NT2/D1 (cell line): ENCODE data around the gene MYO15B.

ENCODE experiments used
- DNase-seq: peaks from one replicate; pipeline ENCODE4 v3.0.0-alpha.2; 2011; ENCODE audit warnings: low read depth, low spot score
- H3K27me3 ChIP-seq: 2 replicates; pipeline ENCODE4 v1.6.0; 2011; ENCODE audit warnings: mild to moderate bottlenecking; ENCODE audit not compliant: insufficient read length, insufficient read depth
- H3K36me3 ChIP-seq: 2 replicates; pipeline ENCODE4 v1.6.1; 2011; ENCODE audit warnings: mild to moderate bottlenecking, low read length, mixed read lengths; ENCODE audit not compliant: insufficient read depth, insufficient read length
- H3K4me1 ChIP-seq: 2 replicates; pipeline ENCODE4 v1.5.1; 2011; ENCODE audit not compliant: insufficient read depth, insufficient read length
- H3K4me3 ChIP-seq: 2 replicates; pipeline ENCODE4 v1.5.1; 2011; ENCODE audit warnings: low read depth; ENCODE audit not compliant: insufficient read length
- H3K9ac ChIP-seq: 2 replicates; pipeline ENCODE4 v1.6.0; 2011; ENCODE audit warnings: low read depth; ENCODE audit not compliant: insufficient read length
- H3K9me3 ChIP-seq: 2 replicates; pipeline ENCODE4 v1.5.1; 2011; ENCODE audit warnings: mild to moderate bottlenecking, low read length; ENCODE audit not compliant: insufficient read depth
- SUZ12 ChIP-seq: IDR thresholded peaks from 2 replicates; pipeline ENCODE4 v1.6.1; 2011; ENCODE audit not compliant: insufficient read length, insufficient read depth; ENCODE audit errors: extremely low read depth
- YY1 ChIP-seq: IDR thresholded peaks from 2 replicates; pipeline ENCODE4 v1.6.1; 2011; ENCODE audit not compliant: insufficient read length, insufficient read depth
- ZNF274 ChIP-seq: IDR thresholded peaks from 2 replicates; pipeline ENCODE4 v1.6.1; 2011; ENCODE audit warnings: mild to moderate bottlenecking, low read depth, low read length

Gene MYO15B

DNA sequence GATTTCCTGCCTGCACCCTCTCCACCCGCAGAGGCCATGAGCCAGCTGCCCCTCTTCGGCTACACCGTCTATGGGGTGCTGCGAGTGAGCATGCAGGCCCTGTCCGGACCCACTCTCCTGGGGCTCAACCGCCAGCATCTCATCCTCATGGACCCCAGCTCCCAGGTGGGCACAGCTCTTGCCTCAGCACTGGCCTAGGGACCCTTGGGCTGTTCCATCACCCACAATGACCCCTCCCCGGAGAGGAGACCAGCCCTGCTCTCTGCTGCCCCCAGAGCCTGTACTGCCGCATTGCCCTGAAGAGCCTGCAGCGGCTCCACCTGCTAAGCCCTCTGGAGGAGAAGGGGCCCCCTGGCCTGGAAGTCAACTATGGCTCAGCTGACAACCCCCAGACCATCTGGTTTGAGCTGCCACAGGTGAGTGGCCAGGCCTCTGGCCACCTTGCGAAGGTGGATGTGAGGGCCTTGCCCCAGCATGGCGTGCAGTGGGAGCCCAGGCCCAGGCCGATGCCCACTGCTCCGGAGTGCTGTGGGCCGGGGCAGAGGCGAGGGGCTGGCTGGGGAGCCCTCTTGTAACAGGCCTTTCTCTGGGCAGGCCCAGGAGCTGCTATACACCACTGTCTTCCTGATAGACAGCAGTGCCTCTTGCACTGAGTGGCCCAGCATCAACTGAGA lies 38.4 kb downstream of the MYO15B start:
- peaks cover 28% of the 10 kb centered on the region for H3K4me1 ChIP-seq
- no peak overlapping the region for H3K4me3 ChIP-seq
- no peaks in the 10 kb centered on the region for H3K27me3 ChIP-seq
- TF ChIP-seq ZNF274 (no peak), SUZ12 (no peak), YY1 (no peak)
- no peaks in the 10 kb centered on the region for H3K9me3 ChIP-seq
- DNase-seq = no peak
- H3K9ac ChIP-seq = no peak overlapping the region
- H3K36me3 ChIP-seq = peaks cover 56% of the 10 kb centered on the region

DNA sequence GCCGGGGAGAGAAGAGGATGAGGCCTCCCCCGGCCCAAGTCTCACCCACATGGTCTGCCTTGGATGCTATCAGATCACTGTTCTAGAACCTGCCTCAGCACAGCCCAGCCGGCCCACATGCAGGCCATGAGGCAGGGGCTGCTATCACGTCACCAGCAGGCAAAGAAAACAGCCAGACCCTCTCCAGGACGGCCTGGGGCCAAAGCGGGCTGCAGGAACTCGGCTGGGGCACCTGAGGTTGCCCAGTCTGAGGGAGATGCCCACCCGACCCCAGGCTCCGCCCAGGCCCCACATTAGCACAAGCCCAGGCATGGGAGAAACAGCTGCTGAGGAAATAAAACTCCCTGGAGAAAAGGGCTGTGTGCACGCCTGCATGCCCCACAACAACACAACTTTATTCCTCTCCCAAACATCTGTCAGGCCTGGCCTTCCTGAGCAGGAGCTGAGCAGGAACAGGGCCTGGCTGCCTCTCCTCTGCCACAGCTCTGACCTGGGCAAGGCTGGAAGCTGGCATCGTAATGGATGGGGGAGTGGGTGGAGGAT lies 39.0 kb downstream of the MYO15B start:
- Histone ChIP-seq H3K4me3 (no peak overlapping the region), H3K4me1 (peaks cover 23% of the 10 kb centered on the region), H3K27me3 (no peaks in the 10 kb centered on the region), H3K36me3 (peaks cover 62% of the 10 kb centered on the region), H3K9me3 (no peaks in the 10 kb centered on the region), H3K9ac (no peak overlapping the region)
- TF ChIP-seq SUZ12 = no peak
- TF ChIP-seq YY1 = no peak
- no peak for TF ChIP-seq ZNF274
- no peak for DNase-seq

DNA sequence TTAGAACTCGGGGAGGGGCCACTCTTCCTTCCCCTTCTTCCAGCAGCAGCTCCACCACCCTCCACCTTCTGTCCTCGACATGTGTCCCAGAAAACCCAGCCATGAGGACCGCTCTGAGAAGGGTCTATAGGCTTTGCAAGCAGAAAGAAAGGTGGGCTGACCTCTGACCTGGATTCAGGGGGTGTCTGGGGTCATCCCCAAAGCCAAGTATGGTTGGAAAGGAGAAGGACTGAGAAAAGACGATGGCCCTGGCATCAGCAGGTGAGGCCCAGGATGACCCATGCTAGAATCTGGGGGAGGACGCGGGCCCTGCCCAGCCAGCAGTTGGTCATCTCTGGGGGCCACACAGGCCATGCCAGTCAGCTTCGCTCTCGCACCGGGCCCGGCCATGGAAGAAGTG lies 39.5 kb downstream of the MYO15B start:
- Histone ChIP-seq H3K27me3 (no peaks in the 10 kb centered on the region), H3K9ac (no peak overlapping the region), H3K4me1 (peaks cover 18% of the 10 kb centered on the region), H3K9me3 (no peaks in the 10 kb centered on the region), H3K4me3 (no peak overlapping the region), H3K36me3 (peaks cover 67% of the 10 kb centered on the region)
- TF ChIP-seq ZNF274 (no peak), YY1 (no peak), SUZ12 (no peak)
- DNase-seq = no peak

DNA sequence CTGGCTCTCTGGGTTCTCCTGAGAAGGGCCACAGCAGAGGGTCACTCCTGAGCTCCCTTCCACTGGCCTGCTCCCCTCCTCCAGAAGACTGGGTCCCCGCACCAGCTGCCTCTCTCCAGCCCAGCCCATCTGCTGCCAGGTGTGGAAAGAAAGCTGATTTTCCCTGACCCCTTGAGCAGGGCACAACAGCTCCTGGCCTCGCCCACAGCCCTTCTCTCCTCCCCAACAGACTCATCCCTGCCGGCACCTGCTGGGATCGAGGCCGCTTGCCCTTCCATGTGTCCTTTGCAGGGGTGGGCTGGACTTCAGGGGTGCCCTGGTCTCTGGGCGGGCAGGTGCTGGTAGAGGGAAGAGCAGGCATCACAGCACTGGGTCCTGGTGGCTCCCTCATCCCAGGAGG lies 40.8 kb downstream of the MYO15B start:
- TF ChIP-seq ZNF274 (no peak), YY1 (no peak), SUZ12 (no peak)
- no peak for DNase-seq
- no peaks in the 10 kb centered on the region for H3K27me3 ChIP-seq
- peaks cover 30% of the 10 kb centered on the region for H3K4me1 ChIP-seq
- H3K36me3 ChIP-seq = peaks cover 74% of the 10 kb centered on the region
- H3K9me3 ChIP-seq = no peaks in the 10 kb centered on the region
- no peak overlapping the region for H3K4me3 ChIP-seq
- peak overlapping the region; percentile 21 for H3K9ac ChIP-seq

DNA sequence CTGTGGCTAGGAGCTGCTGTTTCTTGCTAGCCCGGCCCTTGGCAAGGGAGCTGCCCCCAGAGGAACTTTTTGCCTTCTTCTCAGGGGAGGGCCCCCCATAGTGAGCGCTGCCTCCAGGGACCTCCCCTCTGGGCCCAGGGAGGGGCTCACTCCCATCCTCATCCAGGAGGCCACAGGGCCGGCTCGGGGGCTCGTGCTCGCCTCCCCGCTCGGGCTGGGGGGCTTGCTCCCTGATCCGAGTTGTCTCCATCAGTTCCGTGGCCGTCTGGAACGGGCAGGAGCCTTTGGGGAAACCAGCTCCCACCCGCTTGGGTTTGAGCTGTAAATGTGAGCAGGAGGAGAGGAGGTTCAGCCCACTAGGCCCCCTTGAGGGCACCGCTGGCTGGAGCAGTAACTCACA lies 41.6 kb downstream of the MYO15B start:
- no peak for TF ChIP-seq SUZ12
- TF ChIP-seq ZNF274 = no peak
- TF ChIP-seq YY1 = no peak
- peaks cover 35% of the 10 kb centered on the region for H3K4me1 ChIP-seq
- no peak overlapping the region for H3K4me3 ChIP-seq
- no peaks in the 10 kb centered on the region for H3K9me3 ChIP-seq
- H3K9ac ChIP-seq = no peak overlapping the region
- no peaks in the 10 kb centered on the region for H3K27me3 ChIP-seq
- no peak for DNase-seq
- peaks cover 74% of the 10 kb centered on the region for H3K36me3 ChIP-seq

DNA sequence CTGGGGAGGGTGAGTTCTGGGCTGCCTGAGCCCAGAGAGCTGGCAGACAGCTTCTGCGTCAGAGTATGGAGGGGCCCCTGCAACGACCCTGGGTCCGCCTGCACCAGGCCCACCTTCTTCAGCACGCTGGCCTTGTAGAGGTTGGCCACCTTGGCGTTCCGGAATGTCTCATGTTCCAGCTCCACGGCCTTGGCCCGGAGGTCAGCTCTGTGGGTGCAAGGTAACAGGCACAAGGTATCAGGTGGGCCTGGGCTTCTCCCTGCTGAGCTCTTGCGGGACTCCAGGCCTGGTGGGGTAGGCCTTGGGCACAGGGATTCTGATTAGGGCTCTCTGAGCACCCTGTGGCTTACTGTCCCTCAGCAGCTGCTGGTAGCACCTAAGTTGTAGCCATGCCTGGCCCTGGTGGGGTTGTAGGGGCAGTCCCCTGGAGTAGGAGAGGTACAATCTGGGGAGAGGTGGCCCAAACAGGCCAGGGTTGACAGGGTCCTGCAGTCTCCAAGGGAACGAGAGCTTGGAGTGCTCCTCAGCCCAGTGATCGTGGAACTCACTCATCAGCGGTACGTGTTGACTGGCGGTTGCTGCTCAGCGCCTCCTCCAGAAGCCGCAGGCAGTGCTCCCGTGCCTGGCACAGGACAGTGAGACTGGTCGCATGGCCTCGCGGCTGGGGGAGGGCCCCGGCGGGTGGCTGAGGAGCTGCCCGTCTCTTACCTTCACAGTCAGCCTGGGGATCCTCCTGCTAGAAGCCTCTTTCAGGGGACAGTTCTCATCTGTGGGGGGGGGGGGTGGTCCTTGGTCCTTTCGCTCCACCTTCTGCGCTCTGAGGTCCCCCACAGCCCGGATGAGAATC lies 42.7 kb downstream of the MYO15B start:
- Histone ChIP-seq H3K4me3 (no peak overlapping the region), H3K9me3 (no peaks in the 10 kb centered on the region), H3K4me1 (peaks cover 40% of the 10 kb centered on the region), H3K9ac (no peak overlapping the region), H3K27me3 (no peaks in the 10 kb centered on the region), H3K36me3 (peaks cover 70% of the 10 kb centered on the region)
- TF ChIP-seq YY1 (no peak), ZNF274 (no peak), SUZ12 (no peak)
- no peak for DNase-seq

DNA sequence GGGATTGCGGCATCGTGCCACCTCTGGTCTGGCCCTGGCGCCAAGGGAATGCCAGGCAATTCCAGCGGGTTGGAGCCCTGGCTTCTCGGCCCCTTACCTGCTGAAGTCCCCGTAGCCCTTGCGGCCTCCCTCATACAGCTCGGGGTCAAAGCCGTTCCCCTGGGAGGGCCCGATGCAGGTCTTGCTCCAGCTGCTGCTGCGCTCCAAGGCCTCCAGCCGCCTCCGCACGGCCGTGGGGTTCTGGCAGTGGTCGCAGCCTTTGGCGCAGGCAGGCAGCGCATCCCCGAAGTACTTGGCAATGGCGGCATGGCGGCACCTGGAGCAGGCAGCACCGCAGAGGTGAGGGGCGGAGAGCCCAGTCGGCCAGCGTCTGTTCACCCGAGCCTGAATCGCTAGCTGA lies 43.8 kb downstream of the MYO15B start:
- Histone ChIP-seq H3K9me3 (no peaks in the 10 kb centered on the region), H3K27me3 (no peaks in the 10 kb centered on the region), H3K4me1 (peaks cover 37% of the 10 kb centered on the region), H3K4me3 (no peak overlapping the region), H3K36me3 (peaks cover 70% of the 10 kb centered on the region), H3K9ac (no peak overlapping the region)
- TF ChIP-seq ZNF274 (no peak), SUZ12 (no peak)
- no peak for DNase-seq
